ENCODE data around the gene CCDC171.

DNA sequence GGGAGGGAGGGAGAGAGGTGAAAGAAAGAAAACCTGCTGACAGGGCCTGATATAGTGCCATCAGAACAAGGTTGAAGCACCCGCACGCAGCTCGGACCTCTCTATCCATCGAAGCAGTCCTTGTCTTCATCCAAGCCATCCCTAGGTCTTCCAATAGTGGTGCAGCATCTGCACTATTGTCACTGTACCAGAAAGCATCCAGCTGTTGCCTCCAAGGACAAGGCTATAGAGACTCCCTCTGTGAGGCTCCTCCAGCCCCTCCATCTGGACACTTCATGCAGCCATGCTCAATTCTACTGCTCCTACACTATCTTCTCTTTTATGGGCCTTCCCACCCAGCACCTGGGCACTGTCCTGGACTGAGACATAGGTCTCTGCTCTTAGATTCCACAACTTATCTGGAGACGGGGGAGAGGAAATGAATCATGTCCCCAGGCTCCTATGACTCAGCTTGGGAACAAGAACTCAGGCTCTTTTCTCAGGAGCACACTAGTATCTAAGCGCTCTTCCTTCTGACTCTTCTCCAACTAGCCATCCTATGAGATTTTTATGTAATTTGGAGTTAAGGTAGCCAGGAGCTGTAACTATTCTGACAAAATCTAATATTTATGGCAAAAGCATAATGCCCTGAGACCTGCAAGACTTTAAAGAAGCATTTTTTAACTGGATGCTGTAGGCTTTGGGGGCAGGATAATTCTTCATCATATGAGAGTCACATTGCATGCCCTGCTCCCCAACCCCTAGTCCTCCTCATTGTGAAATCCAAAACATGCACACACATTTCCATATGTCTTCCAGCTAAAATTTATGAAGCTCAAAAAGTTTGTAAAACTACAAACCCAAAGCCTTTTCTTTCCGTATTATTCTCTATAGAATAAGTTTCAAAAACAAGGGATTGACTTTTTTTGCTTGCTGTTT, 446.8 kb downstream of the CCDC171 start:
- TF ChIP-seq, protein P1, sequence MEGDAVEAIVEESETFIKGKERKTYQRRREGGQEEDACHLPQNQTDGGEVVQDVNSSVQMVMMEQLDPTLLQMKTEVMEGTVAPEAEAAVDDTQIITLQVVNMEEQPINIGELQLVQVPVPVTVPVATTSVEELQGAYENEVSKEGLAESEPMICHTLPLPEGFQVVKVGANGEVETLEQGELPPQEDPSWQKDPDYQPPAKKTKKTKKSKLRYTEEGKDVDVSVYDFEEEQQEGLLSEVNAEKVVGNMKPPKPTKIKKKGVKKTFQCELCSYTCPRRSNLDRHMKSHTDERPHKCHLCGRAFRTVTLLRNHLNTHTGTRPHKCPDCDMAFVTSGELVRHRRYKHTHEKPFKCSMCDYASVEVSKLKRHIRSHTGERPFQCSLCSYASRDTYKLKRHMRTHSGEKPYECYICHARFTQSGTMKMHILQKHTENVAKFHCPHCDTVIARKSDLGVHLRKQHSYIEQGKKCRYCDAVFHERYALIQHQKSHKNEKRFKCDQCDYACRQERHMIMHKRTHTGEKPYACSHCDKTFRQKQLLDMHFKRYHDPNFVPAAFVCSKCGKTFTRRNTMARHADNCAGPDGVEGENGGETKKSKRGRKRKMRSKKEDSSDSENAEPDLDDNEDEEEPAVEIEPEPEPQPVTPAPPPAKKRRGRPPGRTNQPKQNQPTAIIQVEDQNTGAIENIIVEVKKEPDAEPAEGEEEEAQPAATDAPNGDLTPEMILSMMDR (IDR thresholded peaks at IDR 0.05) = no peak
- TF ChIP-seq POLR2A (IDR thresholded peaks at IDR 0.05) = no peak
- TF ChIP-seq POLR2AphosphoS5 (IDR thresholded peaks at IDR 0.05) = no peak
